Fibroblast of lung (primary cell): ENCODE measurements around the gene ADAM23.

ENCODE experiments used
- EZH2 ChIP-seq: IDR thresholded peaks from 2 replicates; pipeline ENCODE4 v1.5.1; 2012; ENCODE audit warnings: low read length, control low read depth, mild to moderate bottlenecking; ENCODE audit errors: missing control alignments
- TF ChIP-seq, protein P1 (sequence below), 2 donors: IDR thresholded peaks in 1 of 2; conservative IDR thresholded peaks in 1 of 2; 1 replicate in 1 of 2; 2 replicates in 1 of 2; pipeline ENCODE4 v1.5.1; 2011 to 2012; ENCODE audit warnings: low read length in 2 of 2, control low read depth in 1 of 2, inconsistent platforms in 1 of 2, low read depth in 1 of 2, mild to moderate bottlenecking in 1 of 2

- TF ChIP-seq, protein P1, sequence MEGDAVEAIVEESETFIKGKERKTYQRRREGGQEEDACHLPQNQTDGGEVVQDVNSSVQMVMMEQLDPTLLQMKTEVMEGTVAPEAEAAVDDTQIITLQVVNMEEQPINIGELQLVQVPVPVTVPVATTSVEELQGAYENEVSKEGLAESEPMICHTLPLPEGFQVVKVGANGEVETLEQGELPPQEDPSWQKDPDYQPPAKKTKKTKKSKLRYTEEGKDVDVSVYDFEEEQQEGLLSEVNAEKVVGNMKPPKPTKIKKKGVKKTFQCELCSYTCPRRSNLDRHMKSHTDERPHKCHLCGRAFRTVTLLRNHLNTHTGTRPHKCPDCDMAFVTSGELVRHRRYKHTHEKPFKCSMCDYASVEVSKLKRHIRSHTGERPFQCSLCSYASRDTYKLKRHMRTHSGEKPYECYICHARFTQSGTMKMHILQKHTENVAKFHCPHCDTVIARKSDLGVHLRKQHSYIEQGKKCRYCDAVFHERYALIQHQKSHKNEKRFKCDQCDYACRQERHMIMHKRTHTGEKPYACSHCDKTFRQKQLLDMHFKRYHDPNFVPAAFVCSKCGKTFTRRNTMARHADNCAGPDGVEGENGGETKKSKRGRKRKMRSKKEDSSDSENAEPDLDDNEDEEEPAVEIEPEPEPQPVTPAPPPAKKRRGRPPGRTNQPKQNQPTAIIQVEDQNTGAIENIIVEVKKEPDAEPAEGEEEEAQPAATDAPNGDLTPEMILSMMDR (conservative IDR thresholded peaks at IDR 0.05 in 1 of 2, IDR thresholded peaks at IDR 0.05 in 1 of 2; ENCODE audit: low read depth in 1 of 2, low read length in 2 of 2) = no peak
- TF ChIP-seq EZH2 = no peak
Observed at GRCh38 chr2:206396211-206396610, 47.1 kb upstream of the ADAM23 start.
